HG03571 (cell line): Measurements from ENCODE around the gene GRAMD2A.
A peak's percentile ranks its signal among the peaks of the same experiment; 100 is the strongest.

ENCODE experiments used
- ATAC-seq: cut with Tn5 transposase; IDR thresholded peaks from one replicate; pipeline ENCODE4 v1.9.1; 2021; ENCODE audit not compliant: unreplicated experiment

The GRAMD2A gene

GRCh38 chr15:72140088-72140487 lies 57.5 kb downstream of the GRAMD2A start:
- no peak for ATAC-seq

GRCh38 chr15:72139667-72140066 lies 57.9 kb downstream of the GRAMD2A start:
- no peak for ATAC-seq

GRCh38 chr15:72136170-72137051 lies 61.2 kb downstream of the GRAMD2A start:
- ATAC-seq, result no peak

GRCh38 chr15:72135719-72136118 lies 61.9 kb downstream of the GRAMD2A start:
- no peak for ATAC-seq

GRCh38 chr15:72133211-72133610 lies 64.4 kb downstream of the GRAMD2A start:
- ATAC-seq, result no peak

- ATAC-seq, result no peak
Measured at GRCh38 chr15:72131922-72132321, 65.7 kb downstream of the GRAMD2A start.

- no peak for ATAC-seq
Measured at GRCh38 chr15:72130272-72130671, 67.3 kb downstream of the GRAMD2A start.

GRCh38 chr15:72128359-72128758 lies 69.2 kb downstream of the GRAMD2A start:
- no peak for ATAC-seq

GRCh38 chr15:72127724-72128322 lies 69.8 kb downstream of the GRAMD2A start:
- ATAC-seq, result no peak

- ATAC-seq, result no peak
Measured at GRCh38 chr15:72124218-72124617, 73.4 kb downstream of the GRAMD2A start.

GRCh38 chr15:72118017-72118978 lies 79.3 kb downstream of the GRAMD2A start, which contains the start of the genes MYO9A and SENP8:
MYO9A (minus strand) TSS chr15:72118150; CDS start chr15:72046563, 71,587 bp downstream.
SENP8 (plus strand) TSS chr15:72118403; CDS start chr15:72139624, 21,221 bp downstream.
- ATAC-seq, result peak; percentile 58

GRCh38 chr15:72117486-72118016 lies 80.0 kb downstream of the GRAMD2A start:
- ATAC-seq, result peak; percentile 56

GRCh38 chr15:72116731-72117485 lies 80.7 kb downstream of the GRAMD2A start:
- no peak for ATAC-seq

- no peak for ATAC-seq
Measured at GRCh38 chr15:72113347-72114031, 84.1 kb downstream of the GRAMD2A start.

- ATAC-seq, result no peak
Measured at GRCh38 chr15:72112805-72113204, 84.8 kb downstream of the GRAMD2A start.

GRCh38 chr15:72112116-72112515 lies 85.5 kb downstream of the GRAMD2A start:
- no peak for ATAC-seq

- ATAC-seq, result no peak
Measured at GRCh38 chr15:72110355-72110754, 87.2 kb downstream of the GRAMD2A start.
